LNCaP clone FGC (cell line): ENCODE data around the gene LPIN1.

ENCODE experiments used
- DNase-seq: peaks from one replicate; pipeline ENCODE4 v3.0.0-alpha.2; 2011; ENCODE audit warnings: low read depth
- H3K4me3 ChIP-seq: 2 replicates; pipeline ENCODE4 v1.5.1; 2011; ENCODE audit warnings: mild to moderate bottlenecking, low read depth, low read length, control low read depth
- TF ChIP-seq, protein P1 (sequence below): IDR thresholded peaks from 2 replicates; pipeline ENCODE4 v1.5.1; 2012; ENCODE audit warnings: mild to moderate bottlenecking; ENCODE audit not compliant: control insufficient read depth, insufficient read depth; ENCODE audit errors: extremely low read depth

The LPIN1 gene

DNA sequence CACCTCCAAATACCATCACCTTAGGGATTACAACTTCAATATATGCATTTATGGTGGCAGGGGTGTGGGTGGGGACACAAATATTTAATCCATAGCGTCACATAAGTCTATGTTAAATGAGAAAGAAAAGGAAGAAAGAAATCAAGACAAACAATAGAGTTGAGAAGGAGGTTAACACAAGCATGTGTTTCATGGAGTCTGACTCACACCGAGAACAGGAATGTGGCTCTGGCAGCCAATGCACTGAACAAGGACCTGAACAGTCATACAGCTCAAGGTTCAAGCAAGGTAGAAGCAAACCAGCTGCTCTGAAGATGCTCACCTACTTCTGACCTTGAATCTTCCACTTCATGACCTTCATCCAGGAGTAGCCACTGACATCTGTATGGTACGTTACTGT is 36.2 kb upstream of the LPIN1 start:
- H3K4me3 ChIP-seq, result no peak overlapping the region
- DNase-seq, result no peak
- TF ChIP-seq, protein P1, sequence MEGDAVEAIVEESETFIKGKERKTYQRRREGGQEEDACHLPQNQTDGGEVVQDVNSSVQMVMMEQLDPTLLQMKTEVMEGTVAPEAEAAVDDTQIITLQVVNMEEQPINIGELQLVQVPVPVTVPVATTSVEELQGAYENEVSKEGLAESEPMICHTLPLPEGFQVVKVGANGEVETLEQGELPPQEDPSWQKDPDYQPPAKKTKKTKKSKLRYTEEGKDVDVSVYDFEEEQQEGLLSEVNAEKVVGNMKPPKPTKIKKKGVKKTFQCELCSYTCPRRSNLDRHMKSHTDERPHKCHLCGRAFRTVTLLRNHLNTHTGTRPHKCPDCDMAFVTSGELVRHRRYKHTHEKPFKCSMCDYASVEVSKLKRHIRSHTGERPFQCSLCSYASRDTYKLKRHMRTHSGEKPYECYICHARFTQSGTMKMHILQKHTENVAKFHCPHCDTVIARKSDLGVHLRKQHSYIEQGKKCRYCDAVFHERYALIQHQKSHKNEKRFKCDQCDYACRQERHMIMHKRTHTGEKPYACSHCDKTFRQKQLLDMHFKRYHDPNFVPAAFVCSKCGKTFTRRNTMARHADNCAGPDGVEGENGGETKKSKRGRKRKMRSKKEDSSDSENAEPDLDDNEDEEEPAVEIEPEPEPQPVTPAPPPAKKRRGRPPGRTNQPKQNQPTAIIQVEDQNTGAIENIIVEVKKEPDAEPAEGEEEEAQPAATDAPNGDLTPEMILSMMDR, result no peak

GRCh38 chr2:11710632-11711353 is 35.6 kb upstream of the LPIN1 start:
- H3K4me3 ChIP-seq, result no peak overlapping the region
- no peak for DNase-seq
- TF ChIP-seq, protein P1, result no peak

DNA sequence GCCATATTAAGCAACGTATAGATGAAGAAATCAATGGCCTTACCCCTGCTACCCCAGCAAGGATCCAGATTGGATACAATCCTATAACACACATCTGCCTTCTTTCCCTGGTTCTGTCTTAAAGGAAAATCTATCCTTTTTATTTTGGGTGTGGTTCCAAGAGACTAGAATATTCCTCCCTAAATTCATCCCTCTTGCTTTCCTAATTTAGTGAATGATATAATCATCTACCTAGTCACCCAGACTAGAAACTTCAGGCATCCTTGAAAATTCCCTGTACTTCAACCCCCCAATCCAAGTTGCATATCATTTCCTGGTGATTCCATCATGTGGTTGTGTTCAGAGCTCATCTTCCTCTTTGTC is 35.1 kb upstream of the LPIN1 start:
- no peak overlapping the region for H3K4me3 ChIP-seq
- TF ChIP-seq, protein P1, result no peak
- DNase-seq, result no peak

DNA sequence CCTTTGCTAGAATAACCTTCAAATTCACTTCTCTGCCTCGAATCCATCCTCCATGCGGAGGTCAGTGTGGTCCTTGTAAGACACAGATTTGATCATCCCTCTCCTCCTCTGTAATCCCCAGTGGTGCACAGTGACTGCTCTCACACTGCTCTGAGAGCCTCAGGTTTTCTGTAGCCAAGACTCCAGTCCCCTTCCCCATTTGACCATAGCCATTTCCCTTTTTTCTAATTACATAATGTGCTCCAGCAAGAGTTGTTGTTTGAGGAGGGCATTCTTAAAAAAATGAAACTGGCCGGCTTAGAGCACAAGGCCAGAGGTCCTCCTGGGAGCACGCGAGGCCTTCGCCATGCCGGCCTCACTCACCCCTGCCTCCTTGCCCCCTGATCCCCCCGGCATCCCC is 34.7 kb upstream of the LPIN1 start:
- TF ChIP-seq, protein P1, result no peak
- H3K4me3 ChIP-seq, result no peak overlapping the region
- no peak for DNase-seq

- H3K4me3 ChIP-seq, result no peak overlapping the region
- no peak for DNase-seq
- TF ChIP-seq, protein P1, result no peak
Observed at GRCh38 chr2:11712866-11713265, 33.6 kb upstream of the LPIN1 start.

GRCh38 chr2:11713815-11714214 is 32.6 kb upstream of the LPIN1 start:
- no peak overlapping the region for H3K4me3 ChIP-seq
- DNase-seq, result no peak
- TF ChIP-seq, protein P1, result no peak
